Heart right ventricle (tissue), 16 donors: ENCODE results near the gene TRIM46. TPM values are rescaled to one million over a fixed set of nuclear protein-coding genes. Genes with fewer than 3 reads are reported as not detected.

ENCODE experiments used
- ATAC-seq, 8 donors: fragments of 200-7000 bp; cut with Tn5 transposase; one replicate each; pipeline ENCODE4 v1.9.1; 2020; ENCODE audit warnings: mild to moderate bottlenecking in 8 of 8, moderate library complexity in 8 of 8, moderate number of reproducible peaks in 1 of 8
- DNase-seq, 2 donors: peaks; one replicate each; pipeline ENCODE4 v3.0.0-alpha.2; 2020
- H3K27ac ChIP-seq, 10 donors: fragments of 200-600 bp; sonication (generic) in 2 of 10; one replicate each; pipeline versions ENCODE4 v1.5.0 to v1.8.0; 2020 to 2022; ENCODE audit warnings: mild to moderate bottlenecking in 3 of 10
- H3K27me3 ChIP-seq, 7 donors: fragments of 200-600 bp; one replicate each; pipeline ENCODE4 v1.8.0; 2021 to 2022; ENCODE audit warnings: mild to moderate bottlenecking in 2 of 7
- H3K36me3 ChIP-seq, 9 donors: fragments of 200-600 bp; sonication (generic) in 1 of 9; one replicate each; pipeline versions ENCODE4 v1.5.0 to v1.8.0; 2020 to 2022; ENCODE audit warnings: mild to moderate bottlenecking in 2 of 9
- H3K4me1 ChIP-seq, 9 donors: fragments of 200-600 bp; sonication (generic) in 1 of 9; one replicate each; pipeline versions ENCODE4 v1.5.0 to v1.8.0; 2020 to 2022; ENCODE audit warnings: mild to moderate bottlenecking in 4 of 9
- H3K4me3 ChIP-seq, 10 donors: fragments of 200-600 bp; sonication (generic) in 2 of 10; one replicate each; pipeline versions ENCODE4 v1.5.0 to v1.8.0; 2020 to 2022; ENCODE audit warnings: mild to moderate bottlenecking in 7 of 10, moderate library complexity in 2 of 10
- H3K9me3 ChIP-seq, 11 donors: fragments of 200-600 bp in 10 of 11; sonication (generic) in 2 of 11; one replicate each; pipeline versions ENCODE4 v1.5.0 to v1.8.0; 2013 to 2022; ENCODE audit warnings: mild to moderate bottlenecking in 2 of 11, control low read depth in 1 of 11, moderate library complexity in 1 of 11
- CTCF ChIP-seq, 9 donors: fragments of 200-600 bp; sonication (generic) in 2 of 9; IDR thresholded peaks; one replicate each; pipeline versions ENCODE4 v1.5.0 to v1.8.0; 2021 to 2022; ENCODE audit warnings: antibody characterized with exemption in 9 of 9, mild to moderate bottlenecking in 5 of 9, moderate library complexity in 1 of 9
- WGBS, 2 donors: extraction: QIAGEN DNeasy Blood & Tissue Kit; methylation state at CpG; one replicate each; pipeline ENCODE4 v1.1.7; 2013; ENCODE audit warnings: inconsistent platforms in 1 of 2; 5-methylcytosine and 5-hydroxymethylcytosine counted together
- intact Hi-C, 10 donors: fragments of 100-400 bp; cut with DNase I; formaldehyde crosslinking; loops; one replicate each; pipeline versions ENCODE4 v1.11.1 to v1.14.2; 2022
- polyA plus RNA-seq, 2 donors: library from polyadenylated mRNA; stranded (reverse); fragments of 200-250 nt; gene quantifications; one replicate each; pipeline ENCODE4 v1.2.3, GENCODE V29; 2013
- total RNA-seq, 10 donors: library from RNA; stranded (reverse); fragmentation: NEBNext Ultra II Directional in 3 of 10; extraction: Animal tissue kit (Norgen Biotek cat#: 25700) in 3 of 10; gene quantifications; one replicate each; pipeline versions ENCODE4 v1.2.1 to v1.2.4, GENCODE V29; 2021 to 2023
- donor health status: Arrhythmogenic right ventricular cardiomyopathy.
- donor health status: ischemic (EF 13 %, LVEDD 7.1; RV severe dilation, severe dysfunction).
- donor health status: healthy with polysubstance abuse.
- donor health status: DM: no; HTN: yes; CAD: no.
- donor health status: DM: no; HTN: no; CAD: no.
- donor health status: ischemic (EF 25% LVEDD 6.9; RV normal size, moderate dysfunction).
- donor health status: ischemic (EF 25% LVEDD 5.7; RV mildly dilated, moderate dysfunction).
- donor health status: healthy.
- donor health status: DM: yes; HTN: yes; CAD: no.
- donor health status: Ischemic cardiomyopathy.
- donor health status: ischemic (EF 35%, LVEDD 5.7; RV mildly dilated, moderate dysfunction).
- donor health status: nonischemic (EF 11% LVEDD 7.7; RV severe dilation, severe dysfunction).
- donor health status: DM: yes; HTN: yes; CAD: no.
- donor health status: PGD.
- donor health status: ischemic (EF 29% LVEDD 5.4; RV normal size, mild dysfunction).
- donor health status: nonischemic (EF 23%, LVEDD 6.1; RV moderate dilation, normal function).

The TRIM46 gene
- total and polyA plus RNA-seq, 12 donors, result 0.04 to 0.35 (median 0.09) TPM; not detected in 8

DNA sequence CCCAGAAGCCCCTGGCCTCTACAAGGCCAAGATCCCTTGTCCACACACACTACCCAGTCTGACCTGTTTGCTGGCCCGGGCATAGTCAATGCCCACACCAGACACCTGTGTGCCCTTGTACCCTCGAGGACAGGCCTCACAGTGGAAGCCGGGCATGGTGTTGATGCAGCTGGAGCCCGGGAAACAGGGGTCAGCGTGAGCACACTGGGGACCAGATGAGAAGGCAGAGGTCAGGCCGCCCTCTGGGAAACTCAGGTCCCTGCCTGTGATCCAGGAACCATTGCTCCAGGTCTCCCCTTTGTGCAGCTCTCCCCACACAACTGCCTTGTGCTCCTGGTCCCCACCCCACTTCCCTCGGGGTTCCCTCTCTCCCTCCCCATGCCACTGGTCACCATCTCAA is 28.5 kb downstream of the TRIM46 start:
- DNase-seq, result no peak
- ATAC-seq, result no peak
- H3K4me1 ChIP-seq, result peaks cover 0 to 10% (median 7%) of the 10 kb centered on the region in 9 donors
- peaks cover 0 to 19% (median 0%) of the 10 kb centered on the region in 9 donors for H3K36me3 ChIP-seq
- H3K27me3 ChIP-seq, result no peaks in the 10 kb centered on the region
- no peak overlapping the region for H3K27ac ChIP-seq
- TF ChIP-seq CTCF (IDR thresholded peaks at IDR 0.05), result no peak
- H3K4me3 ChIP-seq, result no peak overlapping the region
- H3K9me3 ChIP-seq, result no peaks in the 10 kb centered on the region
- intact Hi-C loops, result loop anchor here in 1 of 10 donors (10.0 kb wide), 1 partner anchor 393 kb away; no protein-coding TSS in a partner anchor
- WGBS, 2 donors, result 93 to 97% methylated on average over 7 of the region's 7 CpGs

- ATAC-seq (no peak), DNase-seq (no peak)
- TF ChIP-seq CTCF (IDR thresholded peaks at IDR 0.05), result no peak
- Histone ChIP-seq H3K27ac (no peak overlapping the region), H3K36me3 (peaks cover 0 to 14% (median 0%) of the 10 kb centered on the region in 9 donors), H3K4me3 (no peak overlapping the region), H3K4me1 (peaks cover 4 to 17% (median 15%) of the 10 kb centered on the region in 9 donors), H3K9me3 (no peaks in the 10 kb centered on the region), H3K27me3 (no peaks in the 10 kb centered on the region)
- WGBS, 2 donors, result 91 to 92% methylated on average over 19 of the region's 19 CpGs
- intact Hi-C loops, result loop anchor here in 1 of 10 donors (10.0 kb wide), 1 partner anchor 392 kb away; no protein-coding TSS in a partner anchor
Measured at GRCh38 chr1:155202731-155203515, 29.3 kb downstream of the TRIM46 start.

DNA sequence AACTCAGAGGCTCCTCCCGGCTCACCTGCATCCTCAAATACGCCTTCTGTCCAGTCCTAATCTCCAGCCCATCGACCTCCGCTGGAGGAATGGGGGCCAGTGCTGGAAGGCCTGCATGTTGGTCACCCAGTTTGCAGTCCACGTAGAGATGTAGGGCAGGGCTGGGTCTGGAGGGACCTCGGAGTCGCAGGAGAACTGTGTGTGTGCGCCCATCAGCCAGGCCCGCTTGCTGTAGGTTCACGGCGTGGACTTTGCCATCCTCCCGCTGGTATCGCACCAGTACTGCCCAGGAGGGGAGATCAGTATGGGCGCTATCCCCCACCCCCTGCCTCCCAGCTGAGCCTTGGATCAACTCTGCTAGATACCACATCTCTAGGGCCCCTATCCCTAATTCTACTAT is 31.4 kb downstream of the TRIM46 start:
- TF ChIP-seq CTCF (IDR thresholded peaks at IDR 0.05), result no peak
- no peak overlapping the region for H3K4me3 ChIP-seq
- DNase-seq, result no peak
- no peaks in the 10 kb centered on the region for H3K9me3 ChIP-seq
- no peak for ATAC-seq
- H3K36me3 ChIP-seq, result peaks cover 0 to 8% (median 0%) of the 10 kb centered on the region in 9 donors
- peaks cover 9 to 30% (median 27%) of the 10 kb centered on the region in 9 donors for H3K4me1 ChIP-seq
- intact Hi-C loops, result loop anchor here in 5 of 10 donors (5.0 to 10.0 kb wide), 4 partner anchors 37 to 390 kb away; partner anchors contain the start of gene RUSC1 (in 2 of the 5)
- H3K27ac ChIP-seq, result no peak overlapping the region
- H3K27me3 ChIP-seq, result no peaks in the 10 kb centered on the region
- WGBS, 2 donors, result 93 to 94% methylated on average over 14 of the region's 14 CpGs

DNA sequence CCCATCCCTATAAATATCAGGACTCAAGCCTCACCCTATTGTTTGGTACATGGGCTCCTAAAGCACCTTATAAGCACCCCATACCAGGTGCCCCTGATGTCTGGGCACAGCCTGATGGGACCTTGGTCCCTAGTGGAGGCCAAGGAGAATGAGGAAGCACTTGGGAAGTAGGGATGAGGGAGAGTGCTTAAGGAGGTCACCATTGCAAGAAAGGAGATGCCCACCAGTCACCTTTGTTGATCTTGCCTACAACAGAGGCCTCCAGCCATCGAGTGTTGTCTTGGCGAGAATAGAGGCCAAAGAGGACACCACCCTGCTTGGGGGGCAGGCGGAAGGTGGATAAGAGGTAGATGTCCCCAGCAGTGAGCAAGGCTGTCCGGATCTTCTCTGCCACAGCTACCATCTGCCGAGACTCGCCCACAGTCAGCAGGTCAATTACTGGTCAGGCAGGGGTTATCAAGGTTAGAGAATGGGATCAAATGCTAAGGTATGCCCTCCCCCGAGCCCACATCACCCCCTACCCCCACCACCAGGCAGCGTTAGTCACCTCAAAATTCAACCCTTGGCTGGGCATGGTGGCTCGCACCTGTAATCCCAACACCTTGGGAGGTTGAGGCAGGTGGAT is 32.4 kb downstream of the TRIM46 start:
- peaks cover 9 to 40% (median 31%) of the 10 kb centered on the region in 9 donors for H3K4me1 ChIP-seq
- no peak for TF ChIP-seq CTCF (IDR thresholded peaks at IDR 0.05)
- WGBS, 2 donors, result 64 to 72% methylated on average over 9 of the region's 9 CpGs
- no peaks in the 10 kb centered on the region for H3K9me3 ChIP-seq
- H3K36me3 ChIP-seq, result peaks cover 0 to 13% (median 0%) of the 10 kb centered on the region in 9 donors
- H3K27me3 ChIP-seq, result no peaks in the 10 kb centered on the region
- intact Hi-C loops, result loop anchor here in 5 of 10 donors (2.0 to 10.0 kb wide), 5 partner anchors 36 to 389 kb away; partner anchors contain the start of gene RUSC1 (in 2 of the 5)
- no peak for DNase-seq
- no peak for ATAC-seq
- H3K27ac ChIP-seq, result no peak overlapping the region
- peak overlapping the region in 1 of 10 donors; percentile 89 for H3K4me3 ChIP-seq
